Kidney capillary endothelial cell (primary cell): ENCODE data around the gene SLC26A3.

ENCODE experiments used
- DNase-seq: peaks from one replicate; pipeline ENCODE4 v3.0.0-alpha.2; 2018; ENCODE audit warnings: low spot score

Gene SLC26A3

GRCh38 chr7:107815254-107815882 lies 12.3 kb upstream of the SLC26A3 start:
- DNase-seq = no peak

- no peak for DNase-seq
Measured at GRCh38 chr7:107813524-107813923, 10.5 kb upstream of the SLC26A3 start.

- DNase-seq = no peak
Measured at GRCh38 chr7:107811934-107812333, 8.9 kb upstream of the SLC26A3 start.

- DNase-seq = no peak
Measured at GRCh38 chr7:107810626-107811025, 7.6 kb upstream of the SLC26A3 start.

GRCh38 chr7:107809179-107809578 lies 6.2 kb upstream of the SLC26A3 start:
- no peak for DNase-seq

- DNase-seq = no peak
Measured at GRCh38 chr7:107799647-107800264, 3.3 kb downstream of the SLC26A3 start.

GRCh38 chr7:107792364-107792763 lies 10.7 kb downstream of the SLC26A3 start:
- DNase-seq = no peak

GRCh38 chr7:107789647-107790046 lies 13.4 kb downstream of the SLC26A3 start:
- no peak for DNase-seq

- no peak for DNase-seq
Measured at GRCh38 chr7:107788662-107789061, 14.4 kb downstream of the SLC26A3 start.

GRCh38 chr7:107788216-107788615 lies 14.8 kb downstream of the SLC26A3 start:
- no peak for DNase-seq

- DNase-seq = no peak
Measured at GRCh38 chr7:107785926-107786325, 17.1 kb downstream of the SLC26A3 start.

GRCh38 chr7:107785170-107785569 lies 17.9 kb downstream of the SLC26A3 start:
- DNase-seq = no peak

- no peak for DNase-seq
Measured at GRCh38 chr7:107783648-107784047, 19.4 kb downstream of the SLC26A3 start.

GRCh38 chr7:107782374-107782773 lies 20.6 kb downstream of the SLC26A3 start:
- DNase-seq = no peak

- DNase-seq = no peak
Measured at GRCh38 chr7:107779647-107780099, 23.4 kb downstream of the SLC26A3 start.

- DNase-seq = no peak
Measured at GRCh38 chr7:107778283-107778682, 24.7 kb downstream of the SLC26A3 start.

- DNase-seq = no peak
Measured at GRCh38 chr7:107777702-107778101, 25.3 kb downstream of the SLC26A3 start.

- no peak for DNase-seq
Measured at GRCh38 chr7:107773027-107773426, 30.0 kb downstream of the SLC26A3 start.

GRCh38 chr7:107768263-107768662 lies 34.8 kb downstream of the SLC26A3 start:
- DNase-seq = no peak

GRCh38 chr7:107767391-107767790 lies 35.6 kb downstream of the SLC26A3 start:
- DNase-seq = no peak

GRCh38 chr7:107758667-107759066 lies 44.4 kb downstream of the SLC26A3 start:
- no peak for DNase-seq

- DNase-seq = no peak
Measured at GRCh38 chr7:107754642-107755041, 48.4 kb downstream of the SLC26A3 start.

- DNase-seq = no peak
Measured at GRCh38 chr7:107751113-107751512, 51.9 kb downstream of the SLC26A3 start.

GRCh38 chr7:107746006-107746405 lies 57.0 kb downstream of the SLC26A3 start:
- peak; percentile 60 for DNase-seq
